HepG2 (cell line): ENCODE data around the gene HIF1AN. TPM values are rescaled to one million over a fixed set of nuclear protein-coding genes. Genes with fewer than 3 reads are reported as not detected.

Experiments
- CBX5 ChIP-seq: sonication (generic); formaldehyde crosslinking; IDR thresholded peaks from 2 replicates; pipeline ENCODE4 v1.4.0; 2020; ENCODE audit warnings: missing genetic modification reagents, borderline replicate concordance
- ELF3 ChIP-seq: IDR thresholded peaks from 2 replicates; pipeline ENCODE4 v1.6.1; 2016; ENCODE audit warnings: missing genetic modification reagents, missing compliant biosample characterization
- FOXK2 ChIP-seq: fragments of 450-650 bp; IDR thresholded peaks from 2 replicates; pipeline ENCODE4 v1.6.1; 2016
- GABPB1 ChIP-seq: IDR thresholded peaks from 2 replicates; pipeline ENCODE4 v1.6.1; 2016; ENCODE audit warnings: mild to moderate bottlenecking, missing genetic modification reagents, moderate library complexity, missing compliant biosample characterization
- ZNF10 ChIP-seq: sonication (generic); formaldehyde crosslinking; IDR thresholded peaks from 2 replicates; pipeline ENCODE4 v1.4.0; 2020; ENCODE audit warnings: mild to moderate bottlenecking, low read depth, missing genetic modification reagents, borderline replicate concordance
- ZNF558 ChIP-seq: sonication (generic); formaldehyde crosslinking; IDR thresholded peaks from 2 replicates; pipeline ENCODE4 v1.9.0; 2022; ENCODE audit warnings: mild to moderate bottlenecking, missing genetic modification reagents, borderline replicate concordance
- ZNF607 ChIP-seq: sonication (generic); formaldehyde crosslinking; IDR thresholded peaks from 2 replicates; pipeline ENCODE4 v1.5.1; 2020; ENCODE audit warnings: missing genetic modification reagents, mild to moderate bottlenecking, borderline replicate concordance
- ZNF879 ChIP-seq: sonication (generic); formaldehyde crosslinking; IDR thresholded peaks from 2 replicates; pipeline ENCODE4 v1.8.1; 2023; ENCODE audit warnings: missing genetic modification reagents
- polyA plus RNA-seq, 8 experiments: library from polyadenylated mRNA; depleted of rRNA in 3 of 8; stranded (reverse) in 7 of 8; unstranded in 1 of 8; fragments of >200 nt; fragmentation: Illumina TruSeq in 4 of 8; extraction: Trizol in 4 of 8; gene quantifications; 2 replicates each; pipeline versions ENCODE4 v1.2.1 to v1.2.3, GENCODE V29; 2011 to 2016; ENCODE audit warnings: low read depth in 4 of 8, missing spikeins in 1 of 8, mixed read lengths in 1 of 8; ENCODE audit not compliant: insufficient read depth in 1 of 8
- total RNA-seq, 5 experiments: library from RNA; depleted of rRNA; stranded (reverse); fragments of >200 nt; fragmentation: Illumina TruSeq; extraction: Trizol; gene quantifications; 2 replicates each; pipeline ENCODE4 v1.2.3, GENCODE V29; 2016; ENCODE audit warnings: low read depth in 1 of 5
- TF ChIP-seq, protein P1 (sequence below): sonication (generic); formaldehyde crosslinking; IDR thresholded peaks from one replicate; pipeline ENCODE4 v1.5.1; 2020; ENCODE audit warnings: mild to moderate bottlenecking, missing genetic modification reagents; ENCODE audit errors: not compliant biosample characterization
- TF ChIP-seq, protein P2 (sequence below): sonication (generic); formaldehyde crosslinking; IDR thresholded peaks from 2 replicates; pipeline ENCODE4 v1.8.1; 2023; ENCODE audit warnings: mild to moderate bottlenecking, moderate library complexity, missing genetic modification reagents
- TF ChIP-seq, protein P3 (sequence below): sonication (generic); formaldehyde crosslinking; IDR thresholded peaks from 2 replicates; pipeline ENCODE4 v1.4.0; 2020; ENCODE audit warnings: missing genetic modification reagents
- TF ChIP-seq, protein P4 (sequence below): sonication (generic); formaldehyde crosslinking; IDR thresholded peaks from 2 replicates; pipeline ENCODE4 v1.4.0; 2020; ENCODE audit warnings: missing genetic modification reagents, borderline replicate concordance
- TF ChIP-seq, protein P5 (sequence below), 2 experiments: sonication (generic) in 1 of 2; formaldehyde crosslinking in 1 of 2; IDR thresholded peaks; 2 replicates each; pipeline versions ENCODE4 v1.4.0 to v1.6.1; 2018 to 2020; ENCODE audit warnings: missing genetic modification reagents in 2 of 2, borderline replicate concordance in 1 of 2, low read depth in 1 of 2, mild to moderate bottlenecking in 1 of 2, missing biosample characterization in 1 of 2

HIF1AN gene
- total and polyA plus RNA-seq, 2 of the 13 experiments (the other 11 are each of a cell fraction or from before 2014, with no cell fraction given): 8.6 to 10.7 TPM

DNA sequence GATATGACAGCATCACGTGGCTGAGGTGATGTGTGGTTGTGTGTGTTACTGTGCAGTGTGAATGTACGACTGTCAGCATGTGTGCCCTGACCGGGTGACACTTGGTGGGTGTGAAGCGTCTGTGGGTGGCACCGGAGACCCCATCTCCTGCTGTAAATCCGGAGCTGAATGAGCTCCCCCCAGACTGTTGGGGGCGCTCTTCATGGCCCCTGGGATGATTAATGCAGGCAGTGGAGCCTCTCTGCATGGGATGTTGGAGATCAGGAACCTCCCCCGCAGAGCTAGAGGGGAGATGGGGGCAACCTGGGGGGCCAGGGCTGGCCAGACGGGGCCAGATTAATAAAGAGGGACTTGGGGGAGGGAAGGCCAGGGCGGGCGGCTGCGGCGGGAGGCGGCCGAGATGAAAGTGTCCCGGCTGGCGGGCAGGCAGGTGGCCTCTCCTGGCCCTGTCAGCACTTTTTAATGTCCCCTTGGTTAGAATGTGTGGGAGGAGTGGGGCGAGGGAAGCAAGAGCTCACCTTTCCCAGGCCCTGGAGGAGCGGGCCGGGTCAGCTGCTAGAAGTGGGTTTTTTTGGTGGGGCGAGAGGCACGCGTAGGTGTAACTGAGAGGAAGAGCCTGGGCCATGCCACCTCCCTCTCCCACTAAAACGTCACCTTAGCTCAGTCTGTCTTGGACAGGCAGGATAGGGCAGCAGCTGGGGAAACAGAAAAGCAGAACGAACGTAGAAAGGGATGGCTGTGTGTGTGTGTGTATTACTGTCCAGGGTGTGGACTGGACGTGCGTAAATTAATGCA is 34.1 kb downstream of the HIF1AN start (continued):
- TF ChIP-seq, protein P1, sequence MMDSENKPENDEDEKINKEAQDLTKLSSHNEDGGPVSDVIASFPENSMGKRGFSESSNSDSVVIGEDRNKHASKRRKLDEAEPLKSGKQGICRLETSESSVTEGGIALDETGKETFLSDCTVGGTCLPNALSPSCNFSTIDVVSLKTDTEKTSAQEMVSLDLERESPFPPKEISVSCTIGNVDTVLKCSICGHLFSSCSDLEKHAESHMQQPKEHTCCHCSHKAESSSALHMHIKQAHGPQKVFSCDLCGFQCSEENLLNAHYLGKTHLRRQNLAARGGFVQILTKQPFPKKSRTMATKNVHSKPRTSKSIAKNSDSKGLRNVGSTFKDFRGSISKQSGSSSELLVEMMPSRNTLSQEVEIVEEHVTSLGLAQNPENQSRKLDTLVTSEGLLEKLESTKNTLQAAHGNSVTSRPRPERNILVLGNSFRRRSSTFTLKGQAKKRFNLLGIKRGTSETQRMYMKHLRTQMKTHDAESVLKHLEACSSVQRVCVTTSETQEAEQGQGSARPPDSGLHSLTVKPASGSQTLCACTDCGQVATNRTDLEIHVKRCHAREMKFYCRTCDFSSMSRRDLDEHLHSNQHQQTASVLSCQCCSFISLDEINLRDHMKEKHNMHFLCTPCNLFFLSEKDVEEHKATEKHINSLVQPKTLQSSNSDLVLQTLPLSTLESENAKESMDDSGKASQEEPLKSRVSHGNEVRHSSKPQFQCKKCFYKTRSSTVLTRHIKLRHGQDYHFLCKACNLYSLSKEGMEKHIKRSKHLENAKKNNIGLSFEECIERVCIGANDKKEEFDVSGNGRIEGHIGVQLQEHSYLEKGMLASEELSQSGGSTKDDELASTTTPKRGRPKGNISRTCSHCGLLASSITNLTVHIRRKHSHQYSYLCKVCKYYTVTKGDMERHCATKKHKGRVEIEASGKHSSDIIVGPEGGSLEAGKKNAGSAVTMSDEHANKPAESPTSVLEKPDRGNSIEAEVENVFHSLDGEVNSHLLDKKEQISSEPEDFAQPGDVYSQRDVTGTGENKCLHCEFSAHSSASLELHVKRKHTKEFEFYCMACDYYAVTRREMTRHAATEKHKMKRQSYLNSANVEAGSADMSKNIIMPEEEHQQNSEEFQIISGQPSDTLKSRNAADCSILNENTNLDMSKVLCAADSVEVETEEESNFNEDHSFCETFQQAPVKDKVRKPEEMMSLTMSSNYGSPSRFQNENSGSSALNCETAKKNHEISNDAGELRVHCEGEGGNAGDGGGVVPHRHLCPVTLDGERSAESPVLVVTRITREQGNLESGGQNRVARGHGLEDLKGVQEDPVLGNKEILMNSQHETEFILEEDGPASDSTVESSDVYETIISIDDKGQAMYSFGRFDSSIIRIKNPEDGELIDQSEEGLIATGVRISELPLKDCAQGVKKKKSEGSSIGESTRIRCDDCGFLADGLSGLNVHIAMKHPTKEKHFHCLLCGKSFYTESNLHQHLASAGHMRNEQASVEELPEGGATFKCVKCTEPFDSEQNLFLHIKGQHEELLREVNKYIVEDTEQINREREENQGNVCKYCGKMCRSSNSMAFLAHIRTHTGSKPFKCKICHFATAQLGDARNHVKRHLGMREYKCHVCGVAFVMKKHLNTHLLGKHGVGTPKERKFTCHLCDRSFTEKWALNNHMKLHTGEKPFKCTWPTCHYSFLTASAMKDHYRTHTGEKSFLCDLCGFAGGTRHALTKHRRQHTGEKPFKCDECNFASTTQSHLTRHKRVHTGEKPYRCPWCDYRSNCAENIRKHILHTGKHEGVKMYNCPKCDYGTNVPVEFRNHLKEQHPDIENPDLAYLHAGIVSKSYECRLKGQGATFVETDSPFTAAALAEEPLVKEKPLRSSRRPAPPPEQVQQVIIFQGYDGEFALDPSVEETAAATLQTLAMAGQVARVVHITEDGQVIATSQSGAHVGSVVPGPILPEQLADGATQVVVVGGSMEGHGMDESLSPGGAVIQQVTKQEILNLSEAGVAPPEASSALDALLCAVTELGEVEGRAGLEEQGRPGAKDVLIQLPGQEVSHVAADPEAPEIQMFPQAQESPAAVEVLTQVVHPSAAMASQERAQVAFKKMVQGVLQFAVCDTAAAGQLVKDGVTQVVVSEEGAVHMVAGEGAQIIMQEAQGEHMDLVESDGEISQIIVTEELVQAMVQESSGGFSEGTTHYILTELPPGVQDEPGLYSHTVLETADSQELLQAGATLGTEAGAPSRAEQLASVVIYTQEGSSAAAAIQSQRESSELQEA: peak; percentile 51
- TF ChIP-seq, protein P2, sequence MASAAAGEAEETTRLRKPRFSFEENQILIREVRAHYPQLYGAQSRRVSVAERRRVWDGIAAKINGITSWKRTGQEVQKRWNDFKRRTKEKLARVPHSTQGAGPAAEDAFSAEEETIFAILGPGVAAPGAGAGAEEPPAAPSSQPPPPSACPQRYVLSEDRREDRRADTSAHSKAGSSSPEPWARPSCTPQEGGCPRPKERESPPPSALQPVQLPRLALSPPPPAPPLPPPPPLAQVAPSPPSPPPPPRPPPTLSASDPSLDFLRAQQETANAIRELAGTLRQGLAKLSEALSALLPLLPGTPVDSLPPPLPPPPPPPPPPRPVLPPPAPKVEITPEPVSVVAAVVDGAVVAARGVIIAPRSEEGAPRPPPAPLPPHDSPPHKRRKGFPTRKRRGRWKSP (CRISPR knock-in tag): 0 out of 2 replicates have a peak, but pooled peaks have one; percentile 33
- TF ChIP-seq ELF3 (CRISPR knock-in tag) (no peak), CBX5 (CRISPR knock-in tag) (no peak; the same call in 1 of the 2 replicates), ZNF558 (CRISPR knock-in tag) (peak; percentile 57; the same call in 1 of the 2 replicates), ZNF879 (no peak), GABPB1 (peak; percentile 74), ZNF607 (CRISPR knock-in tag) (no peak), FOXK2 (no peak), ZNF10 (CRISPR knock-in tag) (no peak)
- TF ChIP-seq, protein P3, sequence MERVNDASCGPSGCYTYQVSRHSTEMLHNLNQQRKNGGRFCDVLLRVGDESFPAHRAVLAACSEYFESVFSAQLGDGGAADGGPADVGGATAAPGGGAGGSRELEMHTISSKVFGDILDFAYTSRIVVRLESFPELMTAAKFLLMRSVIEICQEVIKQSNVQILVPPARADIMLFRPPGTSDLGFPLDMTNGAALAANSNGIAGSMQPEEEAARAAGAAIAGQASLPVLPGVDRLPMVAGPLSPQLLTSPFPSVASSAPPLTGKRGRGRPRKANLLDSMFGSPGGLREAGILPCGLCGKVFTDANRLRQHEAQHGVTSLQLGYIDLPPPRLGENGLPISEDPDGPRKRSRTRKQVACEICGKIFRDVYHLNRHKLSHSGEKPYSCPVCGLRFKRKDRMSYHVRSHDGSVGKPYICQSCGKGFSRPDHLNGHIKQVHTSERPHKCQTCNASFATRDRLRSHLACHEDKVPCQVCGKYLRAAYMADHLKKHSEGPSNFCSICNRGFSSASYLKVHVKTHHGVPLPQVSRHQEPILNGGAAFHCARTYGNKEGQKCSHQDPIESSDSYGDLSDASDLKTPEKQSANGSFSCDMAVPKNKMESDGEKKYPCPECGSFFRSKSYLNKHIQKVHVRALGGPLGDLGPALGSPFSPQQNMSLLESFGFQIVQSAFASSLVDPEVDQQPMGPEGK (CRISPR knock-in tag): peak; percentile 56; the same call in 1 of the 2 replicates
- TF ChIP-seq, protein P4, sequence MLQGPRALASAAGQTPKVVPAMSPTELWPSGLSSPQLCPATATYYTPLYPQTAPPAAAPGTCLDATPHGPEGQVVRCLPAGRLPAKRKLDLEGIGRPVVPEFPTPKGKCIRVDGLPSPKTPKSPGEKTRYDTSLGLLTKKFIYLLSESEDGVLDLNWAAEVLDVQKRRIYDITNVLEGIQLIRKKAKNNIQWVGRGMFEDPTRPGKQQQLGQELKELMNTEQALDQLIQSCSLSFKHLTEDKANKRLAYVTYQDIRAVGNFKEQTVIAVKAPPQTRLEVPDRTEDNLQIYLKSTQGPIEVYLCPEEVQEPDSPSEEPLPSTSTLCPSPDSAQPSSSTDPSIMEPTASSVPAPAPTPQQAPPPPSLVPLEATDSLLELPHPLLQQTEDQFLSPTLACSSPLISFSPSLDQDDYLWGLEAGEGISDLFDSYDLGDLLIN (CRISPR knock-in tag): no peak
- TF ChIP-seq, protein P5, sequence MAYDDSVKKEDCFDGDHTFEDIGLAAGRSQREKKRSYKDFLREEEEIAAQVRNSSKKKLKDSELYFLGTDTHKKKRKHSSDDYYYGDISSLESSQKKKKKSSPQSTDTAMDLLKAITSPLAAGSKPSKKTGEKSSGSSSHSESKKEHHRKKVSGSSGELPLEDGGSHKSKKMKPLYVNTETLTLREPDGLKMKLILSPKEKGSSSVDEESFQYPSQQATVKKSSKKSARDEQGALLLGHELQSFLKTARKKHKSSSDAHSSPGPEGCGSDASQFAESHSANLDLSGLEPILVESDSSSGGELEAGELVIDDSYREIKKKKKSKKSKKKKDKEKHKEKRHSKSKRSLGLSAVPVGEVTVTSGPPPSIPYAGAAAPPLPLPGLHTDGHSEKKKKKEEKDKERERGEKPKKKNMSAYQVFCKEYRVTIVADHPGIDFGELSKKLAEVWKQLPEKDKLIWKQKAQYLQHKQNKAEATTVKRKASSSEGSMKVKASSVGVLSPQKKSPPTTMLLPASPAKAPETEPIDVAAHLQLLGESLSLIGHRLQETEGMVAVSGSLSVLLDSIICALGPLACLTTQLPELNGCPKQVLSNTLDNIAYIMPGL (CRISPR knock-in tag; IDR thresholded peaks at IDR 0.05; ENCODE audit: borderline replicate concordance in 1 of 2, low read depth in 1 of 2): peak; percentile 81 to 87
